ENCODE results near the gene PRSS23.
A peak's percentile ranks its signal among the peaks of the same experiment; 100 is the strongest.
"Not testable (repeated sequence)": the region's sequence is repeated elsewhere in the genome, so short reads cannot be mapped to it uniquely, and the experiment has no call there.

The PRSS23 gene

GRCh38 chr11:86800076-86800959, at the start of gene PRSS23:
TSS of gene PRSS23 (plus strand) at chr11:86800542. CDS start at chr11:86807644, 7,102 bp downstream.
- peak in 1 of 3 experiments; percentile 24 for DNase-seq (ENCODE audit: low read depth in 2 of 3, low spot score in 2 of 3)

GRCh38 chr11:86753459-86753858, 46.9 kb upstream of the PRSS23 start:
- no peak for DNase-seq (ENCODE audit: low read depth in 2 of 3, low spot score in 2 of 3)

- DNase-seq (ENCODE audit: low read depth in 2 of 3, low spot score in 2 of 3) = no peak
Observed at GRCh38 chr11:86755146-86755545, 45.2 kb upstream of the PRSS23 start.

- DNase-seq (ENCODE audit: low read depth in 2 of 3, low spot score in 2 of 3) = no peak
Observed at GRCh38 chr11:86758171-86758570, 42.2 kb upstream of the PRSS23 start.

- DNase-seq (ENCODE audit: low read depth in 2 of 3, low spot score in 2 of 3) = no peak
Observed at GRCh38 chr11:86760577-86760976, 39.8 kb upstream of the PRSS23 start.

- no peak for DNase-seq (ENCODE audit: low read depth in 2 of 3, low spot score in 2 of 3)
Observed at GRCh38 chr11:86761978-86762377, 38.4 kb upstream of the PRSS23 start.

- DNase-seq (ENCODE audit: low read depth in 2 of 3, low spot score in 2 of 3) = no peak
Observed at GRCh38 chr11:86765203-86765602, 35.1 kb upstream of the PRSS23 start.

GRCh38 chr11:86765878-86766277, 34.5 kb upstream of the PRSS23 start:
- DNase-seq (ENCODE audit: low read depth in 2 of 3, low spot score in 2 of 3) = no peak

- no peak for DNase-seq (ENCODE audit: low read depth in 2 of 3, low spot score in 2 of 3)
Observed at GRCh38 chr11:86769219-86769618, 31.1 kb upstream of the PRSS23 start.

- not testable (repeated sequence) for DNase-seq (ENCODE audit: low read depth in 2 of 3, low spot score in 2 of 3)
Observed at GRCh38 chr11:86770473-86771027, 29.8 kb upstream of the PRSS23 start.

- DNase-seq (ENCODE audit: low read depth in 2 of 3, low spot score in 2 of 3) = no peak
Observed at GRCh38 chr11:86772999-86773398, 27.3 kb upstream of the PRSS23 start.

- no peak for DNase-seq (ENCODE audit: low read depth in 2 of 3, low spot score in 2 of 3)
Observed at GRCh38 chr11:86773513-86774252, 26.7 kb upstream of the PRSS23 start.

GRCh38 chr11:86774417-86774816, 25.9 kb upstream of the PRSS23 start:
- DNase-seq (ENCODE audit: low read depth in 2 of 3, low spot score in 2 of 3) = no peak

GRCh38 chr11:86775361-86775760, 25.0 kb upstream of the PRSS23 start:
- DNase-seq (ENCODE audit: low read depth in 2 of 3, low spot score in 2 of 3) = no peak

- no peak for DNase-seq (ENCODE audit: low read depth in 2 of 3, low spot score in 2 of 3)
Observed at GRCh38 chr11:86781546-86781945, 18.8 kb upstream of the PRSS23 start.

GRCh38 chr11:86782742-86783141, 17.6 kb upstream of the PRSS23 start:
- DNase-seq (ENCODE audit: low read depth in 2 of 3, low spot score in 2 of 3) = no peak

- DNase-seq (ENCODE audit: low read depth in 2 of 3, low spot score in 2 of 3) = no peak
Observed at GRCh38 chr11:86783661-86784060, 16.7 kb upstream of the PRSS23 start.

- no peak for DNase-seq (ENCODE audit: low read depth in 2 of 3, low spot score in 2 of 3)
Observed at GRCh38 chr11:86784241-86784681, 16.1 kb upstream of the PRSS23 start.

- DNase-seq (ENCODE audit: low read depth in 2 of 3, low spot score in 2 of 3) = no peak
Observed at GRCh38 chr11:86785576-86785975, 14.8 kb upstream of the PRSS23 start.

- no peak for DNase-seq (ENCODE audit: low read depth in 2 of 3, low spot score in 2 of 3)
Observed at GRCh38 chr11:86787018-86787536, 13.3 kb upstream of the PRSS23 start.

GRCh38 chr11:86787656-86788055, 12.7 kb upstream of the PRSS23 start:
- DNase-seq (ENCODE audit: low read depth in 2 of 3, low spot score in 2 of 3) = no peak
